ENCODE data around the gene IFT81. TPM values are rescaled to one million over a fixed set of nuclear protein-coding genes. Genes with fewer than 3 reads are reported as not detected.
"Not testable (repeated sequence)": the region's sequence is repeated elsewhere in the genome, so short reads cannot be mapped to it uniquely, and the experiment has no call there.

The IFT81 gene
- total RNA-seq, 1 experiment from 2014 or later = 15.5 TPM

GRCh38 chr12:110224379-110225304 lies 100.5 kb downstream of the IFT81 start:
- POLR2A ChIA-PET = interaction anchor here (0.6 kb wide), 1 partner anchor 15 kb away, joined by 11 read pairs; no protein-coding TSS in a partner anchor
- CTCF ChIA-PET = no interaction called here
- Histone ChIP-seq H3K4me1 (ENCODE audit: control insufficient read depth, insufficient read depth, low read length) (no peaks in the 10 kb centered on the region), H3K9me3 (ENCODE audit: control insufficient read depth, insufficient read depth, low read depth, low read length) (no peaks in the 10 kb centered on the region), H3K4me3 (ENCODE audit: low read depth in 2 of 2, low read length in 2 of 2) (no peak overlapping the region), H3K36me3 (ENCODE audit: control insufficient read depth, insufficient read depth, low read length) (no peaks in the 10 kb centered on the region), H3K27ac (ENCODE audit: low read length) (no peak overlapping the region), H3K27me3 (ENCODE audit: control insufficient read depth, insufficient read depth, low read length) (no peaks in the 10 kb centered on the region)
- DNase-seq (ENCODE audit: low read depth, low spot score) = no peak
- BruUV-seq (replicated peaks) = no TSS peak
- TF ChIP-seq TCF7L2 (IDR thresholded peaks at IDR 0.05; ENCODE audit: low read depth, low read length) = no peak
- TF ChIP-seq CTCF (IDR thresholded peaks at IDR 0.05) = peak; percentile 62
- no peak for TF ChIP-seq POLR2AphosphoS5 (IDR thresholded peaks at IDR 0.05; ENCODE audit: low read depth, low read length)
- no peak for TF ChIP-seq REST (IDR thresholded peaks at IDR 0.05; ENCODE audit: insufficient read depth in 1 of 2, low read depth in 2 of 2, low read length in 1 of 2)
- no peak for TF ChIP-seq SIN3A (IDR thresholded peaks at IDR 0.05; ENCODE audit: borderline replicate concordance, insufficient read depth, low read depth, low read length)
- intact Hi-C loops (cut with micrococcal nuclease; ENCODE audit: unreplicated experiment) (loop anchor here (5.0 kb wide), 1 partner anchor 122 kb away; no protein-coding TSS in a partner anchor), in situ Hi-C loops (cut with HindIII; ENCODE audit: low pct_unique_long_range_greater_than_20kb, low sequenced_read_pairs) (no loop called here)
- ATAC-seq = no peak

- in situ Hi-C loops (cut with HindIII; ENCODE audit: low pct_unique_long_range_greater_than_20kb, low sequenced_read_pairs) = no loop called here
- H3K9me3 ChIP-seq (ENCODE audit: control insufficient read depth, insufficient read depth, low read depth, low read length) = no peaks in the 10 kb centered on the region
Observed at GRCh38 chr12:110227138-110227537, 103.0 kb downstream of the IFT81 start.

GRCh38 chr12:110228348-110228747 lies 104.2 kb downstream of the IFT81 start:
- POLR2A ChIA-PET; DNase-seq (ENCODE audit: low read depth, low spot score); H3K4me1 ChIP-seq (ENCODE audit: control insufficient read depth, insufficient read depth, low read length); H3K27ac ChIP-seq (ENCODE audit: low read length); H3K9me3 ChIP-seq (ENCODE audit: control insufficient read depth, insufficient read depth, low read depth, low read length); BruUV-seq (replicated peaks); H3K36me3 ChIP-seq (ENCODE audit: control insufficient read depth, insufficient read depth, low read length); intact Hi-C loops (cut with micrococcal nuclease; ENCODE audit: unreplicated experiment); H3K4me3 ChIP-seq (ENCODE audit: low read depth in 2 of 2, low read length in 2 of 2); ATAC-seq; in situ Hi-C loops (cut with HindIII; ENCODE audit: low pct_unique_long_range_greater_than_20kb, low sequenced_read_pairs); CTCF ChIA-PET; H3K27me3 ChIP-seq (ENCODE audit: control insufficient read depth, insufficient read depth, low read length): not testable (repeated sequence)

More at GRCh38 chr12:110227138-110227537, 103.0 kb downstream of the IFT81 start:
- no peak for TF ChIP-seq SIN3A (IDR thresholded peaks at IDR 0.05; ENCODE audit: borderline replicate concordance, insufficient read depth, low read depth, low read length)
- TF ChIP-seq TCF7L2 (IDR thresholded peaks at IDR 0.05; ENCODE audit: low read depth, low read length) = no peak
- no peak for TF ChIP-seq REST (IDR thresholded peaks at IDR 0.05; ENCODE audit: insufficient read depth in 1 of 2, low read depth in 2 of 2, low read length in 1 of 2)
- no peak for DNase-seq (ENCODE audit: low read depth, low spot score)
- CTCF ChIA-PET = interaction anchor here (0.8 kb wide), 1 partner anchor 204 kb away, joined by 3 read pairs; no protein-coding TSS in a partner anchor
- Histone ChIP-seq H3K27me3 (ENCODE audit: control insufficient read depth, insufficient read depth, low read length) (no peaks in the 10 kb centered on the region), H3K4me3 (ENCODE audit: low read depth in 2 of 2, low read length in 2 of 2) (no peak overlapping the region), H3K36me3 (ENCODE audit: control insufficient read depth, insufficient read depth, low read length) (no peaks in the 10 kb centered on the region), H3K4me1 (ENCODE audit: control insufficient read depth, insufficient read depth, low read length) (no peaks in the 10 kb centered on the region), H3K27ac (ENCODE audit: low read length) (no peak overlapping the region)
- no TSS peak for BruUV-seq (replicated peaks)
- POLR2A ChIA-PET = no interaction called here
- no peak for ATAC-seq
- intact Hi-C loops (cut with micrococcal nuclease; ENCODE audit: unreplicated experiment) = no loop called here

Data from Panc1 (cell line).